ENCODE data around the gene LFNG.
"Not testable (repeated sequence)": the region's sequence is repeated elsewhere in the genome, so short reads cannot be mapped to it uniquely, and the experiment has no call there.

Gene LFNG

GRCh38 chr7:2545746-2546425 is 26.3 kb downstream of the LFNG start:
- DNase-seq (ENCODE audit: low read depth in 2 of 2): no peak

- DNase-seq (ENCODE audit: low read depth in 2 of 2): no peak
Measured at GRCh38 chr7:2546776-2547586, 27.4 kb downstream of the LFNG start.

- no peak for DNase-seq (ENCODE audit: low read depth in 2 of 2)
Measured at GRCh38 chr7:2551418-2551817, 31.8 kb downstream of the LFNG start.

- DNase-seq (ENCODE audit: low read depth in 2 of 2): no peak
Measured at GRCh38 chr7:2553108-2553507, 33.5 kb downstream of the LFNG start.

- DNase-seq (ENCODE audit: low read depth in 2 of 2): no peak
Measured at GRCh38 chr7:2553831-2554581, 34.4 kb downstream of the LFNG start.

- DNase-seq (ENCODE audit: low read depth in 2 of 2): no peak
Measured at GRCh38 chr7:2554661-2555111, 35.1 kb downstream of the LFNG start.

GRCh38 chr7:2555121-2556052 is 35.8 kb downstream of the LFNG start, which contains the start of gene BRAT1:
Gene BRAT1 (minus strand): TSS chr7:2555524. CDS start chr7:2554431, 1,093 bp downstream.
- DNase-seq (ENCODE audit: low read depth in 2 of 2): peak; percentile 90 to 96

GRCh38 chr7:2558629-2559282 is 39.2 kb downstream of the LFNG start, which contains the start of gene IQCE:
Gene IQCE (plus strand): TSS chr7:2558979. CDS start chr7:2559182, 203 bp downstream.
- DNase-seq (ENCODE audit: low read depth in 2 of 2): peak; percentile 76 to 87

GRCh38 chr7:2559283-2559950 is 39.8 kb downstream of the LFNG start:
- DNase-seq (ENCODE audit: low read depth in 2 of 2): no peak

- not testable (repeated sequence) for DNase-seq (ENCODE audit: low read depth in 2 of 2)
Measured at GRCh38 chr7:2563955-2564354, 44.4 kb downstream of the LFNG start.

GRCh38 chr7:2564970-2565540 is 45.5 kb downstream of the LFNG start:
- no peak for DNase-seq (ENCODE audit: low read depth in 2 of 2)

GRCh38 chr7:2566348-2566889 is 46.8 kb downstream of the LFNG start:
- DNase-seq (ENCODE audit: low read depth in 2 of 2): no peak

GRCh38 chr7:2566890-2567678 is 47.5 kb downstream of the LFNG start:
- no peak for DNase-seq (ENCODE audit: low read depth in 2 of 2)

GRCh38 chr7:2567679-2568278 is 48.2 kb downstream of the LFNG start:
- no peak for DNase-seq (ENCODE audit: low read depth in 2 of 2)

- no peak for DNase-seq (ENCODE audit: low read depth in 2 of 2)
Measured at GRCh38 chr7:2568521-2569223, 49.1 kb downstream of the LFNG start.

GRCh38 chr7:2569421-2569820 is 49.8 kb downstream of the LFNG start:
- DNase-seq (ENCODE audit: low read depth in 2 of 2): no peak

- DNase-seq (ENCODE audit: low read depth in 2 of 2): no peak
Measured at GRCh38 chr7:2570021-2570420, 50.4 kb downstream of the LFNG start.
